ENCODE data around the gene STARD3.

GRCh38 chr17:39607851-39608130, 29.2 kb upstream of the STARD3 start, which contains the start of gene NEUROD2:
- TF ChIP-seq CTCF (IDR thresholded peaks at IDR 0.05; ENCODE audit: poor library complexity) (no peak), EZH2 (IDR thresholded peaks at IDR 0.05; ENCODE audit: borderline replicate concordance) (no peak)

All from hepatocyte (in vitro differentiated cells).